Stimulated activated CD4-positive, alpha-beta T cell treated with anti-CD3 and anti-CD28 coated beads, Interleukin-1b, Interleukin-23, amount 100 ng/mL, for 4 hours (primary cell): ENCODE results near the gene CACNA1C.

ENCODE experiments used
- DNase-seq, 2 donors: peaks; one replicate each; pipeline ENCODE4 v3.0.0-alpha.2; 2020; ENCODE audit warnings: low read depth in 2 of 2

The CACNA1C gene

DNA sequence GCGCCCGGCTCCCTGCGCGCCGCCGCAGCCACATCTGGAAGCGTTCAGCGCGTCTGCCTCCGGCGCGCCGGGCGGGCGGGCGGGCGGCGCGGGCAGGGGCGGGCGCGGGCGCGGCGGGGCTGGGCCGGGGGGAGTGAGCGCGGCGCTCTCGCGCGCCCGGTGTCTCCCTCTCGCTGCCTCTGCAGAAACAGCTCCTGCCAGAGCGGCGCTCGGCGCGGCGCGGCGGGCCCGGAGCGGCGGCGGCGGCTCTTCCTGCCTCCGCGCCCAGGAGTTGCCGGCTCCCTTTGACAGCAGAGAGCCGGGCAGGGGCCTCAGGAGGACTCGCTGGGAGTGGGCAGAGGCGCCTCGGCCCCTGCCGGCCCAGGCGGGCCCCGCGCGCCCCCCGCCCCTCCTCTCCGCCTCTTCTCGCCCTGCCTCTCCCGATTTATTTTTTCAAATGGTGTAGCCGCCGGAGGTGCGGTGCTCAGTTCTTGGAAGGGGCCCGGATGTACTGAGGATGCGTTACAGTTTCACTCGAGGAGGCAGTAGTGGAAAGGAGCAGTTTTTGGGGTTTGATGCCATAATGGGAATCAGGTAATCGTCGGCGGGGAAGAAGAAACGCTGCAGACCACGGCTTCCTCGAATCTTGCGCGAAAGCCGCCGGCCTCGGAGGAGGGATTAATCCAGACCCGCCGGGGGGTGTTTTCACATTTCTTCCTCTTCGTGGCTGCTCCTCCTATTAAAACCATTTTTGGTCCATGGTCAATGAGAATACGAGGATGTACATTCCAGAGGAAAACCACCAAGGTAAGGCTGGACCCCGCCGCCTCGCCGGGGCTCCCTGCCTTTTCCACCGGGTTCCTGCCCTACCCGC is at the start of gene CACNA1C:
Gene CACNA1C (plus strand): TSS at position 162 of the 853 bp plus-strand sequence. CDS start 576 bp downstream, at position 738.
- DNase-seq, result peak in 1 of 2 donors; percentile 38

DNA sequence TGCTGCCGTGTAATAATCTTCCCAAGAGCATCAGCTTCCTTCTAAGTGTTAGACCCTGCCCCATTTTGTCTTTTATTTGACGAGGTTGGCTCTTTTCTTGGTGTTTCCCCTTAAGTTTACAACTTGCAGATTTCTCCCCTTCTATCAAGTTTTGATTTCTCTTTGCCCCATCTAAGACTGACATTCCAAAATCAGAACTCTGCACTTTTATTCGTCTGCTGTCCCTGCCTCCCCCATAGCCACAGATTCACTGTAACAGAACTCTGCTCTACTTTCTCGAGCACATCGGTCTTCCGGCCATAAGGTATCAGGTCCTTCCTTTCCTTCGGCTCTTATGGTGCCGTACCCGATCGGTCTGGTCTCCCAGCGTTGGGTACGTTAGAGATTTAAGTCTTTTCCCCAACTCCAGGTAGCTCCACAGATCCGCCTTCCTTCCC is 49.1 kb upstream of the CACNA1C start:
- no peak for DNase-seq

- peak; percentile 88 to 89 for DNase-seq
Observed at GRCh38 chr12:2004113-2004929, 48.5 kb upstream of the CACNA1C start, which contains the start of gene DCP1B. Gene DCP1B (minus strand): TSS chr12:2004457. CDS start chr12:2004431, 26 bp downstream.

- DNase-seq, result no peak
Observed at GRCh38 chr12:2008677-2009076, 44.1 kb upstream of the CACNA1C start.

- no peak for DNase-seq
Observed at GRCh38 chr12:2009623-2010022, 43.2 kb upstream of the CACNA1C start.

GRCh38 chr12:2011643-2012607 is 40.9 kb upstream of the CACNA1C start:
- no peak for DNase-seq

DNA sequence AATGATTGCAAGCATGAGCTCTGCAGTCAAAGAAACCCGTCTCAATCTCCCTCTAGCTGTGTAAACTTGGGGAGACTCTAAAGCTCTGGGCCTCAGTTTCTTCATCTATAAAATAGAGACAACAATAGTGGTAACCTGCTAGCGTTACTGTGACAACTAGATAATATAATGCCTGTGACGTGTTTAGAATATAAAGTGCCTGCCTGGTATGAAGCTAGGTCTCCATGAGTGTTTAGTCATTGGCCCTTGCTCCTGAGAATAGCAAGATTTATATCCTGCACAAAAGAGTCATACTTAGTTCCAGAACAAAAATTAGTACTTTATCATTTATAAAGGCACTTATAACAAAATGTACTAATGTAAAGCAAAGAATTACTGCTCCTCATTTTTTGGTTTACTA is 39.7 kb upstream of the CACNA1C start:
- no peak for DNase-seq

- DNase-seq, result no peak
Observed at GRCh38 chr12:2013527-2014223, 39.1 kb upstream of the CACNA1C start.

- no peak for DNase-seq
Observed at GRCh38 chr12:2014231-2014630, 38.6 kb upstream of the CACNA1C start.

- no peak for DNase-seq
Observed at GRCh38 chr12:2016862-2017545, 35.8 kb upstream of the CACNA1C start.

DNA sequence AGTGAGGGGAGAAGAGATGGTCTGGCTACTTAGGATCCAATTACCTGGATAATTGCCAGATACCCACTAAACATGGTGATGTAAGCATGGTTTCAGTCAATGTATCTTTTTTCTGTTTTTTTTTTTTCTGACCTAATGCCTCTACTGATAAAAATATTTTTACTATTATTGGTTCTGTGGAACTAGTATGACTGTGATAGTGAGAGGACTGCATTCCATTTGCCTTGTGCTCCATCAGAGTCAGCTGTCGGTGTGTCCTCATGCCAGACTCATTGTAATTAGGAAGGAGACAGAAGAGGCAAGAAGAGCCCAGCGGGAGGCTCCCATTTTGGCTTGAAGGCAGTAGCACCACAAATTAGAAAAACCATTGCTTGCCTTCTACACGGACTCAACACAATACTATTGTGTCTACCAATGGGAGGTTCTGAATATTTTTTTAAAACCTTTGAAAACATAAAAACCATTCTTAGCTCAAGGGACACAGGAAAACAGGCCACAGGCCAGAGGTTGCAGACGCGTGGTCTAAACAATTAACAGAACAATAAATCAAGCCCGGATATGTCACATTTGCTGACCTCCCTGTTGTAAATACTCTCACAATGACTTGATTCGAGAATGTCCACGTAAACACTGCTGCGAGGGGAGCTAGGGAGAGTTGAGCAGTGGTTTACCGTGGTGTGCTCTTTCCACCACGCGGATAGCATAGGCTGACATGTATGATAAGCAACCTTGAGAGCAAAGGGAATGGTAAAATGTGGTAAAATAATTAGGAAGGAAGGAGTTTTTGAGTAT is 35.0 kb upstream of the CACNA1C start:
- no peak for DNase-seq

GRCh38 chr12:2018391-2018790 is 34.4 kb upstream of the CACNA1C start:
- DNase-seq, result no peak

- no peak for DNase-seq
Observed at GRCh38 chr12:2019126-2019525, 33.7 kb upstream of the CACNA1C start.

DNA sequence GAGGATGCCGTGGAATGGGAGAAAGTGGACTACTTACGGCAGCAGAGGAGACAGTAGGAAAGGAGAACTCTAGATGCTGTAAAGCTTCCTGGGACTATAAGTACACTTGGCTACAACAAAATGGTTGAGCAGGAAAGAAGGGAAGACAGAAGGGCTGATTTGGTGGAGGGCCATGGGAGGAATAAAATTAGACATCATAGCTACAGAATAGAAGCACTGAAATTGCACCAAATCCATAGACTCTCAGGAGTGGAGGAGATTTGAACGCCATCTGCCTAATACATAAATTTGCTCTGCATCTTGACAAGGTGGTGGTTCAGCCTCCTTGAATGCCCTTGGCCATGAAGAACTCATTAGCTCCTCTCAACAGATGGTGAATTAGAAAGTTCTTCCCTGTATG is 32.3 kb upstream of the CACNA1C start:
- no peak for DNase-seq

DNA sequence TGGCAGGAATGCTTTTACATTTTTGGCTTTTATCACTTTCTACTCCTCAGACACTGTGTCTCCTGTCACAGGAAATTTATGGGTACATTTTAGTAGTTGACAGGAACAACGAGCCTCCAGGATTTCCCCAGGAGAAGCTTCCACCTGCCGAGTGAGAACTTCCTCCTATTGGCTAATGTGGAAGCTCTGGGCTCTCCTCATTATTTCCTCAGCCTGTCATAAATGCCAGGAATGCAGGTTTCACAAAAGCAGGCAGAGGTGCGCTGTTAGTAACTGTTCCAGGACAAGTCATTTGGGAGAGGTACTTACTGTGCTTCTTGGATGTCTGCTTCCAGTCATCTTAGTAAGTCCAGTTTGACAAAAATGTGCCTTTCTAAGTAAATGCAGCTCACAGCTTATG is 29.4 kb upstream of the CACNA1C start:
- DNase-seq, result no peak

DNA sequence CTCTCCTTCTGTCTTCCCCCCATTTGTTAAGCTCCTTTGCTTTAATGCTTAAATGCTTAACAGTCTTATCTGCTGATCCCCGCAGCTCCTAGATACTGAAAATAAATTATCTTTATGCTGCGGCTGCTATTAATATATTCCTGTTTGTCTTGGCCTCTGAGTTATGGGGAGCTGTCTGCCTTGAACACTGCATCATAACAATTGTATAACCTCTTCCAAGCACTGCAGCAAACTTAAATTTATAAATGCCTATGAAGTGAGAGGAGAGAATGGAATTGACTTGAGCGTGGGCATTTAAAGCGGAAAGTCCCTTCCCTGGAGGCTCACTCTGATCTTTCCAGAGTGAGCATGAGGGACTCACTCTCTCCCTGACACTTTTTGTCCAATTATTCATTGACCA is 25.4 kb upstream of the CACNA1C start:
- no peak for DNase-seq

- no peak for DNase-seq
Observed at GRCh38 chr12:2029851-2030250, 22.9 kb upstream of the CACNA1C start.

- no peak for DNase-seq
Observed at GRCh38 chr12:2032506-2032905, 20.3 kb upstream of the CACNA1C start.

DNA sequence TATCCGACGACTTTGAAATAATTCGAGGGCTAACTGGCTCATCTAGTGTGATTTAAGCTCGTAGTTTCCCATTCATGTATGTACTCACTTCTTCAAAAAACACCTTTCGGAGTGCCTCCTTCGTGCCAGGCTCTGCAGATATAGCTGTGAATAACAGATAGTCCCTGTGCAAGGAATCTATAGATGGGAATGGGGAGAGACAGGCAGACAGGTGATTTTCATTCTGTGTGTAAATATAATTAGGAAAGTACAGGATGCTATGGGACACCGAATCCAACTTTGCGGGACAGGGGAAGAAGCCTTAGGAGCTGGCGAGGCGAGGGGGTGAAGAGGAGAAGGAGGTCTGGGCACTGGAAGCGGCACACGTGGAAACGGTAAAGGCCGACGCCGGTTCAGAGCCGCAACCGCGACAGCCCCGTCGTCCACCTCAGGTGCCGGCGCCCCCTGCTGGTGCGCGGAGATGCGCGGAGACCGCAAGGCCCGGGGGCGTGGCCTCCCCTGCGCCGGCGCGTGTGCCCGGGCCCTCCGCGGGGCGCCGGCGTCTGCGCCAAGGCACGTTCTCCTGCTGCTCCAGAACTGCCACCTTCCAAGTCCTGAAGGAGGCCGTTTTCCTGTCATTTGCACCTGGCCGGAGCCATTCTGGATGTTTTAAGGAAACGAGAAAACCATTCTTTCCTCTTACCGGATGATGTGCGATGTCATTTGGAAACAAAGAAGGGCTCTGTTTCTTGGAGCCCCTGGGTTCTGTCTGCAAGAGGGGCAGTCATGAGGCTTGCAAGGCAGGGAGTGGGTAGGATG is 18.0 kb upstream of the CACNA1C start:
- peak; percentile 84 to 91 for DNase-seq
